Measurements from ENCODE around the gene FRY. TPM values are rescaled to one million over a fixed set of nuclear protein-coding genes. Genes with fewer than 3 reads are reported as not detected.

Gene FRY
- total RNA-seq, 4 donors from 2014 or later: 99.5 to 285 (median 158) TPM

- peaks cover 0 to 20% (median 0%) of the 10 kb centered on the region in 3 donors for H3K4me1 ChIP-seq
- H3K9me3 ChIP-seq: no peaks in the 10 kb centered on the region
- TF ChIP-seq POLR2AphosphoS5 (IDR thresholded peaks at IDR 0.05) (no peak), POLR2A (IDR thresholded peaks at IDR 0.05) (no peak), EP300 (IDR thresholded peaks at IDR 0.05) (no peak), CTCF (IDR thresholded peaks at IDR 0.05) (no peak)
- no peaks in the 10 kb centered on the region for H3K36me3 ChIP-seq
- ATAC-seq: no peak
- WGBS, 2 donors (ENCODE audit: low coverage in 1 of 2): 32 to 36% methylated on average over 2 of the region's 3 CpGs
- H3K27me3 ChIP-seq: no peaks in the 10 kb centered on the region
- H3K27ac ChIP-seq: peak overlapping the region; percentile 34 to 87 (median 85)
- H3K4me3 ChIP-seq: peak overlapping the region; percentile 59 to 75
These were observed 319 bp downstream of the FRY start for GRCh38 chr13:32031815-32032370.

- Histone ChIP-seq H3K36me3 (no peaks in the 10 kb centered on the region), H3K9me3 (no peaks in the 10 kb centered on the region), H3K4me3 (no peak overlapping the region), H3K4me1 (peaks cover 0 to 20% (median 0%) of the 10 kb centered on the region in 3 donors), H3K27ac (no peak overlapping the region), H3K27me3 (no peaks in the 10 kb centered on the region)
- ATAC-seq: no peak
- 53 to 80% methylated on average over 1 of the region's 1 CpG for WGBS, 2 donors (ENCODE audit: low coverage in 1 of 2)
- TF ChIP-seq POLR2A (IDR thresholded peaks at IDR 0.05) (no peak), POLR2AphosphoS5 (IDR thresholded peaks at IDR 0.05) (no peak), CTCF (IDR thresholded peaks at IDR 0.05) (no peak), EP300 (IDR thresholded peaks at IDR 0.05) (no peak)
These were observed 1.2 kb downstream of the FRY start for GRCh38 chr13:32032759-32033158.

GRCh38 chr13:32033744-32034143 lies 2.2 kb downstream of the FRY start:
- no peaks in the 10 kb centered on the region for H3K27me3 ChIP-seq
- H3K4me1 ChIP-seq: peaks cover 0 to 20% (median 0%) of the 10 kb centered on the region in 3 donors
- H3K4me3 ChIP-seq: no peak overlapping the region

GRCh38 chr13:32035716-32036115 lies 4.1 kb downstream of the FRY start:
- WGBS, 2 donors (ENCODE audit: low coverage in 1 of 2): 85 to 100% methylated on average over 1 to 2 of the region's 2 CpGs
- Histone ChIP-seq H3K27ac (no peak overlapping the region), H3K9me3 (no peaks in the 10 kb centered on the region), H3K4me3 (no peak overlapping the region), H3K27me3 (no peaks in the 10 kb centered on the region), H3K4me1 (peaks cover 0 to 16% (median 0%) of the 10 kb centered on the region in 3 donors), H3K36me3 (no peaks in the 10 kb centered on the region)
- TF ChIP-seq CTCF (IDR thresholded peaks at IDR 0.05): no peak
- no peak for TF ChIP-seq POLR2AphosphoS5 (IDR thresholded peaks at IDR 0.05)
- TF ChIP-seq EP300 (IDR thresholded peaks at IDR 0.05): no peak
- no peak for ATAC-seq

More at GRCh38 chr13:32033744-32034143, 2.2 kb downstream of the FRY start:
- Histone ChIP-seq H3K36me3 (no peaks in the 10 kb centered on the region), H3K9me3 (no peaks in the 10 kb centered on the region), H3K27ac (no peak overlapping the region)
- WGBS, 2 donors (ENCODE audit: low coverage in 1 of 2): 96 to 100% methylated on average over 3 of the region's 3 CpGs
- ATAC-seq: no peak
- TF ChIP-seq EP300 (IDR thresholded peaks at IDR 0.05) (no peak), POLR2A (IDR thresholded peaks at IDR 0.05) (no peak), POLR2AphosphoS5 (IDR thresholded peaks at IDR 0.05) (no peak), CTCF (IDR thresholded peaks at IDR 0.05) (no peak)

- peaks cover 0 to 12% (median 0%) of the 10 kb centered on the region in 3 donors for H3K4me1 ChIP-seq
- TF ChIP-seq EP300 (IDR thresholded peaks at IDR 0.05) (no peak), POLR2A (IDR thresholded peaks at IDR 0.05) (no peak), CTCF (IDR thresholded peaks at IDR 0.05) (no peak), POLR2AphosphoS5 (IDR thresholded peaks at IDR 0.05) (no peak)
- no peak for ATAC-seq
- 70 to 72% methylated on average over 4 of the region's 4 CpGs for WGBS, 2 donors (ENCODE audit: low coverage in 1 of 2)
- H3K9me3 ChIP-seq: no peaks in the 10 kb centered on the region
- no peak overlapping the region for H3K27ac ChIP-seq
- H3K4me3 ChIP-seq: no peak overlapping the region
- no peaks in the 10 kb centered on the region for H3K27me3 ChIP-seq
- H3K36me3 ChIP-seq: no peaks in the 10 kb centered on the region
These were observed 4.6 kb downstream of the FRY start for GRCh38 chr13:32036126-32036695.

Measured in gastroesophageal sphincter (tissue), 4 donors.